HEK293 (cell line): Measurements from ENCODE around the gene NKD2.

Source experiments
- CTCF ChIA-PET: fragments of 350-600 bp; formaldehyde crosslinking; extraction: SDS; loops from one replicate; lab custom pipeline; 2021; ENCODE audit warnings: antibody characterized with exemption; lab: Yijun Ruan, JAX
- POLR2A ChIA-PET: fragments of 300-600 bp; formaldehyde crosslinking; extraction: SDS; loops from one replicate; lab custom pipeline; 2020; ENCODE audit warnings: antibody characterized with exemption, inconsistent platforms; lab: Yijun Ruan, JAX
- H3K27ac ChIP-seq: fragments of 200-500 bp; sonication (Bioruptor generic); 2 replicates; pipeline ENCODE4 v1.5.1; 2014; ENCODE audit warnings: low read depth, low read length, control low read depth, inconsistent platforms; ENCODE audit errors: extremely low read depth
- H3K36me3 ChIP-seq, 2 experiments: fragments of 200-500 bp in 1 of 2; sonication (Bioruptor generic) in 1 of 2; 1 replicate in 1 of 2; 2 replicates in 1 of 2; pipeline ENCODE4 v1.5.1; 2014 to 2017; ENCODE audit warnings: inconsistent platforms in 2 of 2, low read length in 2 of 2; ENCODE audit not compliant: control insufficient read depth in 2 of 2, insufficient read depth in 1 of 2
- H3K4me1 ChIP-seq: fragments of 200-500 bp; sonication (Bioruptor generic); 2 replicates; pipeline ENCODE4 v1.5.1; 2014; ENCODE audit warnings: mild to moderate bottlenecking, low read length, inconsistent platforms; ENCODE audit not compliant: control insufficient read depth, insufficient read depth
- H3K4me3 ChIP-seq: 2 replicates; pipeline ENCODE4 v1.5.1; 2011; ENCODE audit warnings: low read depth, mild to moderate bottlenecking, control low read depth, low read length, moderate library complexity
- H3K9me3 ChIP-seq: fragments of 200-500 bp; sonication (Bioruptor generic); 2 replicates; pipeline ENCODE4 v1.5.1; 2014; ENCODE audit warnings: low read depth, low read length, inconsistent platforms; ENCODE audit not compliant: control insufficient read depth, insufficient read depth
- KLF7 ChIP-seq: fragments of 450-650 bp; formaldehyde crosslinking; IDR thresholded peaks from 2 replicates; pipeline ENCODE4 v1.5.1; 2016; ENCODE audit warnings: missing biosample characterization, missing genetic modification characterization, borderline replicate concordance
- SP3 ChIP-seq: fragments of 450-650 bp; formaldehyde crosslinking; IDR thresholded peaks from 2 replicates; pipeline ENCODE4 v1.5.1; 2016; ENCODE audit warnings: missing biosample characterization, missing genetic modification characterization
- ZBTB1 ChIP-seq: fragments of 450-650 bp; formaldehyde crosslinking; IDR thresholded peaks from 2 replicates; pipeline ENCODE4 v1.5.1; 2016; ENCODE audit warnings: missing biosample characterization, missing genetic modification characterization
- ZIC2 ChIP-seq: fragments of 450-650 bp; formaldehyde crosslinking; IDR thresholded peaks from 2 replicates; pipeline ENCODE4 v1.5.1; 2016; ENCODE audit warnings: missing biosample characterization, missing genetic modification characterization
- ZNF112 ChIP-seq: fragments of 450-650 bp; formaldehyde crosslinking; IDR thresholded peaks from 2 replicates; pipeline ENCODE4 v1.5.0; 2017; ENCODE audit warnings: missing biosample characterization, missing genetic modification characterization
- ZNF121 ChIP-seq: fragments of 450-650 bp; formaldehyde crosslinking; IDR thresholded peaks from 2 replicates; pipeline ENCODE4 v1.5.1; 2016; ENCODE audit warnings: missing biosample characterization, missing genetic modification characterization
- ZNF175 ChIP-seq: fragments of 450-650 bp; formaldehyde crosslinking; IDR thresholded peaks from 2 replicates; pipeline ENCODE4 v1.5.1; 2016; ENCODE audit warnings: missing biosample characterization, missing genetic modification characterization
- ZNF223 ChIP-seq: fragments of 450-650 bp; formaldehyde crosslinking; IDR thresholded peaks from 2 replicates; pipeline ENCODE4 v1.5.1; 2016; ENCODE audit warnings: missing biosample characterization, missing genetic modification characterization
- ZNF335 ChIP-seq: fragments of 450-650 bp; formaldehyde crosslinking; conservative IDR thresholded peaks from 2 replicates; pipeline ENCODE4 v1.5.1; 2016; ENCODE audit warnings: missing biosample characterization, missing genetic modification characterization
- ZNF664 ChIP-seq: fragments of 450-650 bp; formaldehyde crosslinking; IDR thresholded peaks from 2 replicates; pipeline ENCODE4 v1.5.1; 2016; ENCODE audit warnings: missing biosample characterization, missing genetic modification characterization
- ZNF785 ChIP-seq: fragments of 450-650 bp; formaldehyde crosslinking; IDR thresholded peaks from 2 replicates; pipeline ENCODE4 v1.5.1; 2016; ENCODE audit warnings: missing biosample characterization, missing genetic modification characterization
- ZXDB ChIP-seq: fragments of 450-650 bp; formaldehyde crosslinking; IDR thresholded peaks from 2 replicates; pipeline ENCODE4 v1.5.1; 2016; ENCODE audit warnings: missing biosample characterization, missing genetic modification characterization
- TF ChIP-seq, protein P1 (sequence below): fragments of 450-650 bp; formaldehyde crosslinking; IDR thresholded peaks from 2 replicates; pipeline ENCODE4 v1.5.1; 2016; ENCODE audit warnings: missing biosample characterization, missing genetic modification characterization, low read depth
- TF ChIP-seq, protein P2 (sequence below): fragments of 450-650 bp; formaldehyde crosslinking; IDR thresholded peaks from 2 replicates; pipeline ENCODE4 v1.5.1; 2016; ENCODE audit warnings: missing biosample characterization, missing genetic modification characterization

NKD2 gene

GRCh38 chr5:1086137-1086536 is 77.5 kb downstream of the NKD2 start:
- no peaks in the 10 kb centered on the region for H3K9me3 ChIP-seq
- ChIA-PET POLR2A (no interaction called here), CTCF (no interaction called here)
- peaks cover 0 to 47% of the 10 kb centered on the region in 2 experiments; a peak in 2 of 3 replicates for H3K36me3 ChIP-seq
- H3K4me1 ChIP-seq: no peaks in the 10 kb centered on the region
- H3K4me3 ChIP-seq: no peak overlapping the region
- TF ChIP-seq, protein P1, sequence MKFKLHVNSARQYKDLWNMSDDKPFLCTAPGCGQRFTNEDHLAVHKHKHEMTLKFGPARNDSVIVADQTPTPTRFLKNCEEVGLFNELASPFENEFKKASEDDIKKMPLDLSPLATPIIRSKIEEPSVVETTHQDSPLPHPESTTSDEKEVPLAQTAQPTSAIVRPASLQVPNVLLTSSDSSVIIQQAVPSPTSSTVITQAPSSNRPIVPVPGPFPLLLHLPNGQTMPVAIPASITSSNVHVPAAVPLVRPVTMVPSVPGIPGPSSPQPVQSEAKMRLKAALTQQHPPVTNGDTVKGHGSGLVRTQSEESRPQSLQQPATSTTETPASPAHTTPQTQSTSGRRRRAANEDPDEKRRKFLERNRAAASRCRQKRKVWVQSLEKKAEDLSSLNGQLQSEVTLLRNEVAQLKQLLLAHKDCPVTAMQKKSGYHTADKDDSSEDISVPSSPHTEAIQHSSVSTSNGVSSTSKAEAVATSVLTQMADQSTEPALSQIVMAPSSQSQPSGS: 0 out of 2 replicates have a peak, but pooled peaks have one; percentile 40
- TF ChIP-seq, protein P2, sequence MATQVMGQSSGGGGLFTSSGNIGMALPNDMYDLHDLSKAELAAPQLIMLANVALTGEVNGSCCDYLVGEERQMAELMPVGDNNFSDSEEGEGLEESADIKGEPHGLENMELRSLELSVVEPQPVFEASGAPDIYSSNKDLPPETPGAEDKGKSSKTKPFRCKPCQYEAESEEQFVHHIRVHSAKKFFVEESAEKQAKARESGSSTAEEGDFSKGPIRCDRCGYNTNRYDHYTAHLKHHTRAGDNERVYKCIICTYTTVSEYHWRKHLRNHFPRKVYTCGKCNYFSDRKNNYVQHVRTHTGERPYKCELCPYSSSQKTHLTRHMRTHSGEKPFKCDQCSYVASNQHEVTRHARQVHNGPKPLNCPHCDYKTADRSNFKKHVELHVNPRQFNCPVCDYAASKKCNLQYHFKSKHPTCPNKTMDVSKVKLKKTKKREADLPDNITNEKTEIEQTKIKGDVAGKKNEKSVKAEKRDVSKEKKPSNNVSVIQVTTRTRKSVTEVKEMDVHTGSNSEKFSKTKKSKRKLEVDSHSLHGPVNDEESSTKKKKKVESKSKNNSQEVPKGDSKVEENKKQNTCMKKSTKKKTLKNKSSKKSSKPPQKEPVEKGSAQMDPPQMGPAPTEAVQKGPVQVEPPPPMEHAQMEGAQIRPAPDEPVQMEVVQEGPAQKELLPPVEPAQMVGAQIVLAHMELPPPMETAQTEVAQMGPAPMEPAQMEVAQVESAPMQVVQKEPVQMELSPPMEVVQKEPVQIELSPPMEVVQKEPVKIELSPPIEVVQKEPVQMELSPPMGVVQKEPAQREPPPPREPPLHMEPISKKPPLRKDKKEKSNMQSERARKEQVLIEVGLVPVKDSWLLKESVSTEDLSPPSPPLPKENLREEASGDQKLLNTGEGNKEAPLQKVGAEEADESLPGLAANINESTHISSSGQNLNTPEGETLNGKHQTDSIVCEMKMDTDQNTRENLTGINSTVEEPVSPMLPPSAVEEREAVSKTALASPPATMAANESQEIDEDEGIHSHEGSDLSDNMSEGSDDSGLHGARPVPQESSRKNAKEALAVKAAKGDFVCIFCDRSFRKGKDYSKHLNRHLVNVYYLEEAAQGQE (tag by site-specific recombination): peak; percentile 86
- TF ChIP-seq ZNF223 (tag by site-specific recombination): no peak
- TF ChIP-seq, all 188 proteins: peak for 2
- H3K27ac ChIP-seq: no peak overlapping the region

- Histone ChIP-seq H3K4me3 (no peak overlapping the region), H3K36me3 (peaks cover 0 to 54% of the 10 kb centered on the region in 2 experiments; a peak in 1 of 3 replicates), H3K4me1 (no peaks in the 10 kb centered on the region), H3K27ac (no peak overlapping the region), H3K9me3 (no peaks in the 10 kb centered on the region)
- ChIA-PET CTCF (no interaction called here), POLR2A (no interaction called here)
- TF ChIP-seq ZXDB (tag by site-specific recombination): no peak
- TF ChIP-seq ZNF785: no peak
- TF ChIP-seq KLF7 (tag by site-specific recombination): no peak
- TF ChIP-seq, protein P2 (tag by site-specific recombination): no peak
- TF ChIP-seq ZNF112 (tag by site-specific recombination): no peak
- TF ChIP-seq ZBTB1 (tag by site-specific recombination): no peak
- no peak for TF ChIP-seq ZNF664 (tag by site-specific recombination)
- no peak for TF ChIP-seq ZNF121 (tag by site-specific recombination)
- TF ChIP-seq SP3: no peak
- no peak for TF ChIP-seq ZNF335 (tag by site-specific recombination)
These were observed 78.3 kb downstream of the NKD2 start for GRCh38 chr5:1086871-1087270.

DNA sequence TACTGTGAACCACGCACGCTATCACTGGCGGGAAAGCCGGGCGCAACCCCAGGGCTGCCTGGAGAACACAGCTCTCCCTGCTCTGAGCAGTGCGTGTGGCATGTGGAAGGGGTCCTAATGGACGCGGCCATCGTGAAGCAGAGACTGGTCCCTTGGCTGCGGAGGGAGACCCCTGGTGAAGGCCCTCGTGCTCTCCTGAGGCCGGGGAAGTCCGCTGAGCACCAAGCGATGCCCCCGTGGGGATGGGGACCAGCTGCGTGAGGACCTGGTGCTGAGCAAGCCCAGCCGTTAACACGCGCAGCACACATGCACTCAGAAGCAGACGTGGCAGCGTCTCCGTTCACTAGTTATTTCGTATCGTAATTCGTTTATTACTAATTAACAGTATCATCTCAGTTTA is 78.8 kb downstream of the NKD2 start:
- TF ChIP-seq ZIC2 (tag by site-specific recombination) (no peak), ZNF175 (tag by site-specific recombination) (no peak)
- no peaks in the 10 kb centered on the region for H3K9me3 ChIP-seq
- ChIA-PET CTCF (no interaction called here), POLR2A (no interaction called here)
- no peak overlapping the region for H3K27ac ChIP-seq
- H3K4me3 ChIP-seq: no peak overlapping the region
- H3K4me1 ChIP-seq: no peaks in the 10 kb centered on the region
- H3K36me3 ChIP-seq: peaks cover 0 to 58% of the 10 kb centered on the region in 2 experiments; a peak in 1 of 3 replicates
